ENCODE results near the gene STYXL1. TPM values are rescaled to one million over a fixed set of nuclear protein-coding genes. Genes with fewer than 3 reads are reported as not detected.
"Not testable (repeated sequence)": the region's sequence is repeated elsewhere in the genome, so short reads cannot be mapped to it uniquely, and the experiment has no call there.

The STYXL1 gene
- total RNA-seq, 2 donors from 2014 or later, result 29.8 to 94.5 TPM

DNA sequence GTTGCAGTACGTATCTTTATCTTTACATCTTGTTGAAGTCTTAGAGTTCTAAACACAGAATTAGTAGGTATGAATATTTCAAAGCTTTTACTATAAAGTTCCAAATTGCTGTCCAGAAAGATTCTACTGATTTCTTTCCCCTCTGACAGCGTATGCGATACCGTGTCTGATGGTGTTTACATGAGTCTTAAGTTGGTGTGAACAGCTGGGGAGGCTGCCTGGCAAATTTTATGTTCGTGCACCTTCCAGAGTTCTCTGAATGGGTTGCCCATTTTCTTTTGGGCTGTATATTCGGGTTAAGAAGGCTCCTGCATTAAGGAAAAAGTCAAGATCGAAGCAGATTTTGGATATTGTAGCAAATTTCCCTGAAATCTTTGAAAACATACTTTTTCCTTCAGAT is 8.4 kb upstream of the STYXL1 start:
- 69% methylated on average over 7 of the region's 7 CpGs for WGBS
- Histone ChIP-seq H3K9me3 (no peaks in the 10 kb centered on the region), H3K4me1 (replicated peaks) (no peaks in the 10 kb centered on the region), H3K27ac (no peak overlapping the region), H3K4me3 (no peak overlapping the region), H3K27me3 (replicated peaks; ENCODE audit: insufficient read depth) (no peaks in the 10 kb centered on the region), H3K36me3 (peaks cover 18 to 24% of the 10 kb centered on the region in 2 donors)
- intact Hi-C loops (cut with DNase I), result no loop called here
- no peak for TF ChIP-seq POLR2A (IDR thresholded peaks at IDR 0.05)
- no peak for TF ChIP-seq CTCF (IDR thresholded peaks at IDR 0.05)
- no peak for TF ChIP-seq POLR2AphosphoS5 (IDR thresholded peaks at IDR 0.05)
- no peak for DNase-seq (ENCODE audit: low spot score)

- no peak for TF ChIP-seq POLR2A (IDR thresholded peaks at IDR 0.05)
- no peak for TF ChIP-seq POLR2AphosphoS5 (IDR thresholded peaks at IDR 0.05)
- no peak for TF ChIP-seq CTCF (IDR thresholded peaks at IDR 0.05)
- no peaks in the 10 kb centered on the region for H3K27me3 ChIP-seq (replicated peaks; ENCODE audit: insufficient read depth)
- DNase-seq (ENCODE audit: low spot score), result no peak
- H3K27ac ChIP-seq, result no peak overlapping the region
- H3K4me1 ChIP-seq (replicated peaks), result peaks cover 4% of the 10 kb centered on the region
- intact Hi-C loops (cut with DNase I), result no loop called here
- H3K4me3 ChIP-seq, result no peak overlapping the region
- peaks cover 8 to 20% of the 10 kb centered on the region in 2 donors for H3K36me3 ChIP-seq
- 66% methylated on average over 18 of the region's 18 CpGs for WGBS
- H3K9me3 ChIP-seq, result no peaks in the 10 kb centered on the region
These were observed 6.6 kb upstream of the STYXL1 start for GRCh38 chr7:76054123-76055120.

GRCh38 chr7:76053461-76053860 is 5.7 kb upstream of the STYXL1 start:
- DNase-seq (ENCODE audit: low spot score), result no peak
- 64% methylated on average over 6 of the region's 6 CpGs for WGBS

DNA sequence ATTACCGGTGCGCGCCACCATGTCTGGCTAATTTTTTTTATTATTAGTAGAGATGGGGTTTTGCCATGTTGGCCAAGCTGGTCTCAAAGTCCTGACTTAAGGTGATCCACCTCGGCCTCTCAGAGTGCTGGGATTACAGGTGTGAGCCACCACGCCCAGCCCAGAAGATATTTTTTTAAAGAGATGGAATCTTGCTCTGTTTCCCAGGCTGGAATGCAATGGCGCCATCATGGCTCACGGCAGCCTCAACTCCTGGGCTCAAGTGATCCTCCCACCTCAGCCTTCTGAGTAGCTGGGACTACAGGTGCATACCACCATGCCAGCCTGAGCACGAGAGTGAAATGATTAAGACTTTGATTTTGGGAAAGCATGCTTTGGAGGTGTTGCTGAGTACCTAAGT is 4.9 kb upstream of the STYXL1 start:
- H3K36me3 ChIP-seq, result not testable (repeated sequence)

More at GRCh38 chr7:76053461-76053860, 5.7 kb upstream of the STYXL1 start:
- no peaks in the 10 kb centered on the region for H3K27me3 ChIP-seq (replicated peaks; ENCODE audit: insufficient read depth)
- no peaks in the 10 kb centered on the region for H3K9me3 ChIP-seq
- H3K27ac ChIP-seq, result no peak overlapping the region
- H3K4me3 ChIP-seq, result no peak overlapping the region
- intact Hi-C loops (cut with DNase I), result no loop called here
- peaks cover 8% of the 10 kb centered on the region for H3K4me1 ChIP-seq (replicated peaks)
- TF ChIP-seq CTCF (IDR thresholded peaks at IDR 0.05), result no peak
- TF ChIP-seq POLR2AphosphoS5 (IDR thresholded peaks at IDR 0.05), result no peak
- no peak for TF ChIP-seq POLR2A (IDR thresholded peaks at IDR 0.05)
- peaks cover 4 to 12% of the 10 kb centered on the region in 2 donors for H3K36me3 ChIP-seq

GRCh38 chr7:76051840-76052239 is 4.0 kb upstream of the STYXL1 start:
- no peaks in the 10 kb centered on the region for H3K36me3 ChIP-seq
- TF ChIP-seq POLR2A (IDR thresholded peaks at IDR 0.05) (no peak), POLR2AphosphoS5 (IDR thresholded peaks at IDR 0.05) (no peak), CTCF (IDR thresholded peaks at IDR 0.05) (no peak)
- no peak for DNase-seq (ENCODE audit: low spot score)
- H3K27me3 ChIP-seq (replicated peaks; ENCODE audit: insufficient read depth), result no peaks in the 10 kb centered on the region
- peaks cover 8% of the 10 kb centered on the region for H3K4me1 ChIP-seq (replicated peaks)
- no peak overlapping the region for H3K4me3 ChIP-seq
- WGBS, result 78% methylated on average over 4 of the region's 4 CpGs
- intact Hi-C loops (cut with DNase I), result no loop called here
- no peak overlapping the region for H3K27ac ChIP-seq
- no peaks in the 10 kb centered on the region for H3K9me3 ChIP-seq

More for the DNA sequence above, 4.9 kb upstream of the STYXL1 start:
- intact Hi-C loops (cut with DNase I); H3K27ac ChIP-seq; H3K9me3 ChIP-seq; DNase-seq (ENCODE audit: low spot score); H3K4me1 ChIP-seq (replicated peaks); H3K4me3 ChIP-seq; H3K27me3 ChIP-seq (replicated peaks; ENCODE audit: insufficient read depth): not testable (repeated sequence)
- 92% methylated on average over 8 of the region's 8 CpGs for WGBS

Data from prostate gland (tissue), 2 donors.